GM18870 (cell line): ENCODE data around the gene BCR.

Experiments used
- ATAC-seq: cut with Tn5 transposase; IDR thresholded peaks from one replicate; pipeline ENCODE4 v1.9.1; 2021; ENCODE audit warnings: moderate library complexity; ENCODE audit not compliant: unreplicated experiment

The BCR gene

GRCh38 chr22:23258826-23259170 lies 78.5 kb downstream of the BCR start:
- no peak for ATAC-seq

- no peak for ATAC-seq
Observed at GRCh38 chr22:23259916-23260644, 79.8 kb downstream of the BCR start.

GRCh38 chr22:23260645-23261581 lies 80.6 kb downstream of the BCR start:
- no peak for ATAC-seq

GRCh38 chr22:23261900-23262450 lies 81.7 kb downstream of the BCR start:
- ATAC-seq, result no peak

- ATAC-seq, result no peak
Observed at GRCh38 chr22:23262518-23263332, 82.4 kb downstream of the BCR start.

GRCh38 chr22:23263651-23264555 lies 83.6 kb downstream of the BCR start:
- ATAC-seq, result no peak

- ATAC-seq, result no peak
Observed at GRCh38 chr22:23264610-23265367, 84.5 kb downstream of the BCR start.

GRCh38 chr22:23265368-23265700 lies 85.0 kb downstream of the BCR start:
- no peak for ATAC-seq

- ATAC-seq, result no peak
Observed at GRCh38 chr22:23266780-23267179, 86.5 kb downstream of the BCR start.

GRCh38 chr22:23267226-23268043 lies 87.1 kb downstream of the BCR start:
- ATAC-seq, result no peak

- no peak for ATAC-seq
Observed at GRCh38 chr22:23268139-23268712, 87.9 kb downstream of the BCR start.

GRCh38 chr22:23268877-23269276 lies 88.6 kb downstream of the BCR start:
- ATAC-seq, result no peak

GRCh38 chr22:23269441-23270211 lies 89.3 kb downstream of the BCR start:
- ATAC-seq, result no peak

- no peak for ATAC-seq
Observed at GRCh38 chr22:23270212-23270733, 90.0 kb downstream of the BCR start.

GRCh38 chr22:23270798-23271596 lies 90.7 kb downstream of the BCR start:
- ATAC-seq, result no peak

GRCh38 chr22:23271597-23271908 lies 91.2 kb downstream of the BCR start:
- ATAC-seq, result no peak

- ATAC-seq, result no peak
Observed at GRCh38 chr22:23272371-23272770, 92.1 kb downstream of the BCR start.
